Astrocyte of the spinal cord (primary cell): ENCODE measurements around the gene MDFIC.

Experiments used
- DNase-seq: peaks from one replicate; pipeline ENCODE4 v3.0.0; 2011; ENCODE audit warnings: low read depth, low spot score
- H3K4me3 ChIP-seq: 2 replicates; pipeline ENCODE4 v1.5.1; 2011; ENCODE audit warnings: low read depth, mild to moderate bottlenecking, low read length, moderate library complexity
- CTCF ChIP-seq: IDR thresholded peaks from 2 replicates; pipeline ENCODE4 v1.5.1; 2012; ENCODE audit warnings: low read depth, mild to moderate bottlenecking, low read length, inconsistent platforms
- in situ Hi-C: cut with HindIII; loops from 2 replicates; pipeline ENCODE4 v1.10.0; 2017; ENCODE audit warnings: low sequenced_read_pairs

Gene MDFIC

GRCh38 chr7:114942446-114943175, 20.7 kb downstream of the MDFIC start:
- no peak for DNase-seq
- no peak for TF ChIP-seq CTCF
- H3K4me3 ChIP-seq, result no peak overlapping the region
- in situ Hi-C loops, result no loop called here

GRCh38 chr7:114943530-114943929, 21.6 kb downstream of the MDFIC start:
- TF ChIP-seq CTCF, result no peak
- no peak for DNase-seq
- in situ Hi-C loops, result no loop called here
- H3K4me3 ChIP-seq, result no peak overlapping the region

- no peak for DNase-seq
- H3K4me3 ChIP-seq, result no peak overlapping the region
- in situ Hi-C loops, result no loop called here
- TF ChIP-seq CTCF, result no peak
Measured at GRCh38 chr7:114943953-114944744, 22.3 kb downstream of the MDFIC start.

GRCh38 chr7:114944745-114945625, 23.1 kb downstream of the MDFIC start:
- peak; percentile 91 for DNase-seq
- in situ Hi-C loops, result no loop called here
- H3K4me3 ChIP-seq, result peak overlapping the region; percentile 21
- TF ChIP-seq CTCF, result no peak

GRCh38 chr7:114949231-114949630, 27.3 kb downstream of the MDFIC start:
- in situ Hi-C loops, result no loop called here

More at GRCh38 chr7:114949231-114949630, 27.3 kb downstream of the MDFIC start:
- no peak for TF ChIP-seq CTCF
- H3K4me3 ChIP-seq, result no peak overlapping the region
- DNase-seq, result peak; percentile 69
